Duodenal mucosa (tissue), 2 donors: ENCODE data around the gene SPATA22.
A peak's percentile ranks its signal among the peaks of the same experiment; 100 is the strongest.
"Not testable (repeated sequence)": the region's sequence is repeated elsewhere in the genome, so short reads cannot be mapped to it uniquely, and the experiment has no call there.

Experiments used
- H3K27ac ChIP-seq: one replicate; pipeline ENCODE4 v1.7.0; 2013; ENCODE audit warnings: low read depth, low read length
- H3K27me3 ChIP-seq, 2 donors: one replicate each; pipeline ENCODE4 v1.7.0; 2013; ENCODE audit warnings: low read length in 2 of 2, control low read depth in 1 of 2; ENCODE audit not compliant: insufficient read depth in 2 of 2, control insufficient read depth in 1 of 2
- H3K36me3 ChIP-seq, 2 donors: one replicate each; pipeline ENCODE4 v1.7.0; 2013; ENCODE audit warnings: low read length in 2 of 2, control low read depth in 1 of 2; ENCODE audit not compliant: insufficient read depth in 2 of 2, control insufficient read depth in 1 of 2
- H3K4me1 ChIP-seq, 2 donors: one replicate each; pipeline ENCODE4 v1.7.0; 2013; ENCODE audit warnings: low read length in 2 of 2, control low read depth in 1 of 2; ENCODE audit not compliant: insufficient read depth in 2 of 2, control insufficient read depth in 1 of 2
- H3K4me3 ChIP-seq, 2 donors: one replicate each; pipeline ENCODE4 v1.7.0; 2013; ENCODE audit warnings: low read length in 2 of 2, low read depth in 1 of 2
- H3K9ac ChIP-seq, 2 donors: one replicate each; pipeline ENCODE4 v1.7.0; 2013; ENCODE audit warnings: low read length in 2 of 2, low read depth in 1 of 2
- H3K9me3 ChIP-seq, 2 donors: one replicate each; pipeline ENCODE4 v1.7.0; 2013; ENCODE audit warnings: low read length in 2 of 2, control low read depth in 1 of 2; ENCODE audit not compliant: control insufficient read depth in 1 of 2

Gene SPATA22, protein sequence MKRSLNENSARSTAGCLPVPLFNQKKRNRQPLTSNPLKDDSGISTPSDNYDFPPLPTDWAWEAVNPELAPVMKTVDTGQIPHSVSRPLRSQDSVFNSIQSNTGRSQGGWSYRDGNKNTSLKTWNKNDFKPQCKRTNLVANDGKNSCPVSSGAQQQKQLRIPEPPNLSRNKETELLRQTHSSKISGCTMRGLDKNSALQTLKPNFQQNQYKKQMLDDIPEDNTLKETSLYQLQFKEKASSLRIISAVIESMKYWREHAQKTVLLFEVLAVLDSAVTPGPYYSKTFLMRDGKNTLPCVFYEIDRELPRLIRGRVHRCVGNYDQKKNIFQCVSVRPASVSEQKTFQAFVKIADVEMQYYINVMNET

DNA sequence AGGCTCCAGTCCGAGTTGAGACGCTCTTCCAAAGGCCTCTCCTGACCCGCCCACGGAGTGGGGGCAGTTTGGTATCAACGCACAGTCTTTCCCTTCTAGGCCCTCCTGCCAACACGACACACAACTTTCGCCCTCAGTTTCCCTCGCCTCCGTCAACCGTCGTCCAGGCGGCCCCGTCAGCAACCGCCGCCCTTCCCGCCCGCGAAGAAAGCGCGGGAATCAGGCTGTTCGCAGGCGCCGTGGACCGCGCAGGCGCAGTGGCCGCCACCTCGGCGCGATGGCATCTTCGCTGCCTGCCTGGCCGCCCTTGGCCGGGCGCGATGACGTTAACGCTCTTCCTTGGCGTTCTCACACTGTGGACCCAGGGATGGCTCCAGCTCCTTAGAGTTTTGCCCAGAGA, at the start of gene SPATA22:
Gene SPATA22 (minus strand): TSS at position 221 of the 400 bp plus-strand sequence. CDS start 2,494 bp downstream, outside the sequence.
- H3K9me3 ChIP-seq = no peaks in the 10 kb centered on the region
- no peak within 1 kb of the TSS for H3K4me3 ChIP-seq
- no peaks in the 10 kb centered on the region for H3K36me3 ChIP-seq
- no peak within 1 kb of the TSS for H3K9ac ChIP-seq
- H3K27ac ChIP-seq = no peak within 1 kb of the TSS
- H3K4me1 ChIP-seq = peaks cover 10 to 16% of the 10 kb centered on the region in 2 donors
- H3K27me3 ChIP-seq = no peaks in the 10 kb centered on the region

DNA sequence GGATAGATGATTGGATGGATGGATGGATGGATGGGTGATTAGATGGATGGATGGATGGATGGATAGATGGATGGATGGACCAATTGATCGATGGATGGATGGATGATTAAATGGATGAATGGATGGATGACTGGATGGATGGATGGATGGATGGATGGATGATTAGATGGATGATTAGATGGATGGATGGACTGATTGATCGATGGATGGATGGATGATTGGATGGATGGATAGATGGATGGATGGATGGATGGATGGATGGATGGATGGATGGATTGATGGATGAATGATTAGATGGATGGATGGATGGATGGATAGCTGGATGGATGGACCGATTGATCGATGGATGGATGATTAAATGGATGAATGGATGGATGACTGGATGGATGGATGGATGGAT, 47.9 kb upstream of the SPATA22 start:
- H3K27me3 ChIP-seq, H3K9ac ChIP-seq, H3K4me3 ChIP-seq, H3K9me3 ChIP-seq, H3K27ac ChIP-seq, H3K4me1 ChIP-seq, H3K36me3 ChIP-seq: not testable (repeated sequence)

DNA sequence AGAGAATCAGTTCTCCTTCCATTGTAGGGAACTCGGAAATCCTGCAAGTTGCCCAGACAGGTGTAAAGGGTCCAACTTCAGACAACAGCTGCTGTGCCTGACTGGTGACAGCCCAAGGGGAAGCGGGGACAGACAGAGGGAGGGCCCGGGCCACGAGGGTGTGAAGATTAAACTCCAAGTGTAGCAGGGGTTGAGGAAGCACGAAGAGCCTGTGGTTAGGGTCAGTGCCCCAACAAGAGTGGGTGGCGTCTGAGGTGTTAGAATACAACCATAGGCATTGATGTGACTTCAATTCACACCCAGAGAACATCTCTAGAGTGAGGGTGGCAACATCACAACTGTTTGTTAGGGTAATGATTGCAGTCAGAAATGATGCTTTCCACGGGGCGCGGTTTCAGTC, 43.3 kb upstream of the SPATA22 start:
- Histone ChIP-seq H3K4me3 (no peak overlapping the region), H3K27ac (no peak overlapping the region), H3K4me1 (peaks cover 0 to 6% of the 10 kb centered on the region in 2 donors), H3K27me3 (no peaks in the 10 kb centered on the region), H3K36me3 (peaks cover 0 to 6% of the 10 kb centered on the region in 2 donors), H3K9ac (no peak overlapping the region), H3K9me3 (no peaks in the 10 kb centered on the region)

DNA sequence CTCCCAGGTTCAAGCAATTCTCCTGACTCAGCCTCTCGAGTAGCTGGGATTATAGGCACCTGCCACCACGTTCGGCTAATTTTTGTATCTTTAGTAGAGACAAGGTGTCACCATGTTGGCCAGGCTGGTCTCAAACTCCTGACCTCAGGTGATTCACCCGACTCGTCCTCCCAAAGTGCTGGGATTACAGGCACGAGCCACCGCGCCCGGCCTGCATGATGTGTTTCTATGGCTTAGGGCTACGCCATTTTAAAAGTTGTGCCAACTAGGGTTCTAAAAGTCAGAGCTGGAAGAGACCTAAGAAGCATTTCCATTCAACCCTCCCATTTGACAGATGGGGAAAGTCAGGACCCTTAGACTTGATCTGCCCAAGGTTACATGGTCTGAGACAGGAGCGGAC, 42.5 kb upstream of the SPATA22 start:
- H3K36me3 ChIP-seq, H3K9ac ChIP-seq, H3K27me3 ChIP-seq, H3K27ac ChIP-seq, H3K9me3 ChIP-seq, H3K4me1 ChIP-seq, H3K4me3 ChIP-seq: not testable (repeated sequence)

DNA sequence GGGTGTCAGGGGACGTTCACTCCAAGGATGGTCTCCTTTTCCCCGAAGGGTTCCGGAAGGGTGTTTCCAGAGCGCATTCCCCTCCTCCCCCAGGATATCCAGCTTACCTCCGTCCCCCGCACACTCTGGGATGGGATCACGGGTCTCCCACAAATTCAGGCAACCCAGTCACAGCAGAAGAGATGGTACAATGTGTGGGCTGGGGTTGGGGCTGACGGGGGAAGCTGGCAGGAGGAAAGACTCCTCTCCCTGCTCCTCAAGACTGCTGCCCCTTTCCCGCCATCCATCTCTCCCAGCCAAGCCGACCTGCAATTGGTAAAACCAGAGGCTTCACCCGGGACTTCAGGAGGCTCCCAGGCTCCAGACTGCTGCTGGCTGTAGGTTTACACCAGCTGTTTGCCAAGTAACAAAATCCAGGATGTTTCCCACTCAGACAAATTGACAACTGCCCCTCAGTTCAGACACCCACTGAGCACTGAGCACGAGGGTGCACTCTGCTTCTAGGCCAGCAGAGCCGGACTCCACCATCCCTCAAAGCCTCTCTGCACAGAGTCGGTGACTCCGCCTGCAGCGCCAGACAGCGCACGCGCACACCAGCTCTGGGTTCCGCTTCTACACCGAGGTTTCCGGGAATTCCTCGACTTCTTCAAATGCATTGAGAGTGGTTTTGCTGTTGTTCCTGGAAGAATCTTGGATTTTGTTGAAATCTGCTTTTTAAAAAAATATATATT, 41.9 kb upstream of the SPATA22 start:
- Histone ChIP-seq H3K9me3 (no peaks in the 10 kb centered on the region), H3K36me3 (peaks cover 0 to 1% of the 10 kb centered on the region in 2 donors), H3K4me3 (no peak overlapping the region), H3K27ac (no peak overlapping the region), H3K27me3 (no peaks in the 10 kb centered on the region), H3K4me1 (peaks cover 0 to 6% of the 10 kb centered on the region in 2 donors), H3K9ac (peak overlapping the region in 1 of 2 donors; percentile 38)

DNA sequence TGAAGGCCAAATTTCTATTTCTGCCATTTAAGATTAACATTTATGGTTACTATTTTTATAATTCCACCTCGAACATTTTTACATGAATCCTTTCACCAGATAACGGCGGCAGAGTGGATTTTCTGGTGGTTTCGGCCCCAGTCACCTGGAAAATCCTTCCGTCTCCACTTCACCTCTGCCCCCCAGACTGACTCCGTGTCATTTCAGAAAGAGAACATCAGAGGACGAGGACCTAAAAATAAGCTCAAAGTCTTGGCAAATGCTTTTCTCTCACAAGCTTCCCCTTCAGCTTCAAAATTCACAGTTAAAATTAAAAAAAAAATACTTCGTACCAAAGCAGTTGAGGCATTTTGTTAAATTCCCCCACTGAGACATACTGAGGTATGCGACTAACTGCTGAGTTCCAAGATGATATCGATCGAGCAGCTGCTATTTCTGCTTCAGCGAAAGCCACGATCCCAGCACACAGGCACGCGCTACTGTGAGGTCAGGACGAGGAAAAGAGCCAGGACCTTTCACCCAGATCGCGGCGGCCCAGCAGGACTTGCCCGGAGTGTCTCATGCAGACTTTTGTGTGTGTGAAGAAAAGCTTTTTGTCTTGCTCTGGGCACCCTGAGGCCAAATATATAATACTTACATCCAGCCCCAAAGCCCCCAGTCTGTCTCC, 41.0 kb upstream of the SPATA22 start:
- Histone ChIP-seq H3K9me3 (no peaks in the 10 kb centered on the region), H3K9ac (peak overlapping the region in 1 of 2 donors; percentile 38), H3K4me3 (no peak overlapping the region), H3K27me3 (no peaks in the 10 kb centered on the region), H3K27ac (no peak overlapping the region), H3K36me3 (no peaks in the 10 kb centered on the region), H3K4me1 (peaks cover 0 to 6% of the 10 kb centered on the region in 2 donors)

DNA sequence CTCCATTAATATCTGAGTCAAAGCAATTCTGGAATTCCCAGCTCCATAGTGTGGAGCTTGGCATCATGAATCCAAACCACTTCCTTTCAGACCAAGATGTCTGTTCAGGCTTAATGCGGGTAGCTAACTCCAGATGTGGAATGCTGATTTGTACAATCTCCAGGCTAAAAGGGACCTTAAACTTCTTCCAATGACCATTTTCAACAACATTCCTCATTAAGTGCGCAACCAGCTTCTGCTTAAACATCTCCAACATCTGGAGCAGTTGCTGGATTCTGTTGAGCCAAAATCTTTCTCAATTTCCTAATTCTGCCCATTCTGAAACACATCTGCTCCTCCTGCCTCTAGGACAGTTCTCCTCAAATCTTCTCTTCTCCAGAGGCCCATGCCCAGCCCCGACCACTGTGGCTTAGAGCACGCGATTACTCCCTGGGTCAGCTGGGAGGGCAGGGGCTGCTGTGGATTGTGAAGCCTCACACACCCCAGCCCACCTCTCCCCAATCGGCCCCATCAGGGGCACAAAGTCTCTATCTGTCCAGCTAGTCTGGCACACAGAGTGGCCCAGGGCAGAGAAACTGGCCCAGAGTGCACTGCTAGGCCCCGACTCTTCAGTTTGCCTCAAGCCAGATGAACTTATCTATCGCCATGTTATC, 40.4 kb upstream of the SPATA22 start:
- H3K4me1 ChIP-seq = peaks cover 0 to 6% of the 10 kb centered on the region in 2 donors
- no peaks in the 10 kb centered on the region for H3K27me3 ChIP-seq
- H3K27ac ChIP-seq = no peak overlapping the region
- H3K9ac ChIP-seq = no peak overlapping the region
- no peak overlapping the region for H3K4me3 ChIP-seq
- H3K9me3 ChIP-seq = no peaks in the 10 kb centered on the region
- H3K36me3 ChIP-seq = no peaks in the 10 kb centered on the region

DNA sequence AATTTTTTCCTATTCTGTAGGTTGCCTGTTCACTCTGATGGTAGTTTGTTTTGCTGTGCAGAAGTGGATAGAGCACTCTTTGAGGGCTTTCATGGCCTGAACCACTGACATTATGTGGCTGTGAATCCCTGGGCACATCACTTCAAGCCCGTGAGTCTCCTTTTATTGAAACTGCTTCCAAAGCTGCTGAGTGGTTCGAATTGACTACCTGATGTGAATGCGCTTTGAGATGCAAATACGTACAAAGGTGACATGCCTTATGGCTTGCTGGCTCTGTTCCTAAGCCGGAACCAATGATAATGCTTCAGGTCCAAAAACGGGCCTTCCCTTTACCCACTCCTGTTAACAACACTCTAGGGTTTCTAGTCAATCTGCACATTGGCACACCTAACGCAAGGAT, 38.5 kb upstream of the SPATA22 start:
- no peak overlapping the region for H3K27ac ChIP-seq
- H3K27me3 ChIP-seq = no peaks in the 10 kb centered on the region
- no peaks in the 10 kb centered on the region for H3K36me3 ChIP-seq
- H3K9ac ChIP-seq = no peak overlapping the region
- no peaks in the 10 kb centered on the region for H3K9me3 ChIP-seq
- H3K4me3 ChIP-seq = no peak overlapping the region
- H3K4me1 ChIP-seq = peaks cover 0 to 6% of the 10 kb centered on the region in 2 donors

DNA sequence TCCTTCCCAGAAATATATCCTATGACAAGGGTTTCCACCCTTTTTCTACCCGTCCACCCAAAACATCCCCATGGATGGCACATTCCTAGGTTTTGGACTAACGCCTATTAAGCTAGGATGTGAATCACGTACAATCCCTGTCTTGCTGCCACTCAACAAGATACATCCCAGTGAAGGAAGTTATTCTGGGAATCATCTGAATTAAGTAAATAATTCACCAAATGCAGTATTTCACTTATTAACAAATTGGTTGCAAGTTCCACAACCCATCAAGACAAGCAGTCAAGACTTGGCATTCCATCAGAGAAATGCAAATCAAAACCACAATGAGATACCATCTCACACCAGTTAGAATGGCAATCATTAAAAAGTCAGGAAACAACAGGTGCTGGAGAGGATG, 36.2 kb upstream of the SPATA22 start:
- no peak overlapping the region for H3K4me3 ChIP-seq
- H3K27me3 ChIP-seq = no peaks in the 10 kb centered on the region
- H3K36me3 ChIP-seq = no peaks in the 10 kb centered on the region
- H3K4me1 ChIP-seq = no peaks in the 10 kb centered on the region
- H3K9me3 ChIP-seq = no peaks in the 10 kb centered on the region
- no peak overlapping the region for H3K27ac ChIP-seq
- H3K9ac ChIP-seq = no peak overlapping the region

DNA sequence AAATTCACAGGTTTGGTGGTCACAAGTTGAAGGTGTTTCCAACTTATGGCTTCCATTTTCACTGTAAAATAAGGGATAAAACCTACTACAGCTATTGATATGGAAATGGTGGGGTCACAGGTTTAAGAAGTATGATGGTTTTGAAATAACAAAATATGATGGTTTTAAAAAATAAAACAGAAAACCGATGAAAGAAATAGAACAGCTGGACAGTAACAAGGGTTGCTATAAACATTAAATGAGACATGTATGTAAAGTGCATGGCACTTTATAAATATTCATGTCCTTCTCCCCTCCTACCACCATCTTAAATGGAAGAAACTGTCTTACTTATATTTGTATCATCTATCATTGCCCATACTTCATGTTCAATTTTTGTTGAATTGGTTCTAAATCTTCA, 35.5 kb upstream of the SPATA22 start:
- no peak overlapping the region for H3K9ac ChIP-seq
- H3K27ac ChIP-seq = no peak overlapping the region
- H3K27me3 ChIP-seq = no peaks in the 10 kb centered on the region
- no peaks in the 10 kb centered on the region for H3K9me3 ChIP-seq
- H3K4me3 ChIP-seq = no peak overlapping the region
- H3K4me1 ChIP-seq = no peaks in the 10 kb centered on the region
- H3K36me3 ChIP-seq = no peaks in the 10 kb centered on the region
